ENCODE results near the gene KLRC2.

- TF ChIP-seq CTCF (IDR thresholded peaks at IDR 0.05): no peak
- no peak for TF ChIP-seq POLR2A (IDR thresholded peaks at IDR 0.05; ENCODE audit: low read depth)
- TF ChIP-seq EP300 (IDR thresholded peaks at IDR 0.05): no peak
Measured at GRCh38 chr12:10455766-10456165, 20.0 kb upstream of the KLRC2 start.

Measured in esophagus muscularis mucosa (tissue), 4 donors.